Gastrocnemius medialis (tissue), 4 donors: Measurements from ENCODE around the gene MIX23.
"Not testable (repeated sequence)": the region's sequence is repeated elsewhere in the genome, so short reads cannot be mapped to it uniquely, and the experiment has no call there.

Experiments
- CTCF ChIP-seq, 5 experiments: fragments of 450-650 bp in 3 of 5; fragments of 200-600 bp in 2 of 5; sonication (generic) in 2 of 5; IDR thresholded peaks in 4 of 5; conservative IDR thresholded peaks in 1 of 5; 1 replicate in 4 of 5; 2 replicates in 1 of 5; pipeline ENCODE4 v1.5.1; 2016 to 2019; ENCODE audit warnings: antibody characterized with exemption in 5 of 5, mild to moderate bottlenecking in 3 of 5, moderate library complexity in 3 of 5
- POLR2A ChIP-seq, 2 donors: fragments of 450-650 bp; IDR thresholded peaks; one replicate each; pipeline ENCODE4 v1.6.1; 2017; ENCODE audit warnings: antibody characterized with exemption in 2 of 2, mild to moderate bottlenecking in 2 of 2, moderate library complexity in 2 of 2

- TF ChIP-seq CTCF (IDR thresholded peaks at IDR 0.05 in 4 of 5, conservative IDR thresholded peaks at IDR 0.05 in 1 of 5); POLR2A (IDR thresholded peaks at IDR 0.05): not testable (repeated sequence)
These were observed 17.3 kb downstream of the MIX23 start for GRCh38 chr3:122365582-122366378.
